Activated CD4-positive, alpha-beta memory T cell treated with anti-CD3 and anti-CD28 coated beads, Interleukin-2, amount 10 ng/mL, durations not matched to agents 7 days and 5 days (primary cell): ENCODE measurements around the gene PES1. TPM values are rescaled to one million over a fixed set of nuclear protein-coding genes. Genes with fewer than 3 reads are reported as not detected.
"Not testable (repeated sequence)": the region's sequence is repeated elsewhere in the genome, so short reads cannot be mapped to it uniquely, and the experiment has no call there.

Source experiments
- CTCF ChIA-PET: fragments of 350-600 bp; sonication (Branson Sonifier 250); formaldehyde crosslinking; loops from one replicate; lab custom pipeline; 2021; ENCODE audit warnings: antibody characterized with exemption, inconsistent platforms; lab: Charles Lee
- POLR2A ChIA-PET: fragments of 350-600 bp; sonication (Branson Sonifier 250); formaldehyde crosslinking; loops from one replicate; lab custom pipeline; 2021; ENCODE audit warnings: antibody characterized with exemption; lab: Charles Lee
- DNase-seq: peaks from one replicate; pipeline ENCODE4 v3.0.0-alpha.2; 2020
- H3K27ac Mint-ChIP-seq: one replicate; pipeline ENCODE4 v1.8.0; 2021; ENCODE audit warnings: mild to moderate bottlenecking, mixed read lengths
- H3K27me3 Mint-ChIP-seq: one replicate; pipeline ENCODE4 v1.8.0; 2021; ENCODE audit warnings: mixed read lengths
- H3K36me3 Mint-ChIP-seq: one replicate; pipeline ENCODE4 v1.8.0; 2021; ENCODE audit warnings: low read depth, mixed read lengths
- H3K4me1 Mint-ChIP-seq: one replicate; pipeline ENCODE4 v1.8.0; 2021; ENCODE audit warnings: mixed read lengths
- H3K4me3 Mint-ChIP-seq: one replicate; pipeline ENCODE4 v1.8.0; 2021; ENCODE audit warnings: mild to moderate bottlenecking, mixed read lengths
- H3K9me3 Mint-ChIP-seq: one replicate; pipeline ENCODE4 v1.8.0; 2021; ENCODE audit warnings: mixed read lengths
- total RNA-seq, 2 experiments: library from RNA; stranded (reverse); gene quantifications; one replicate each; pipeline ENCODE4 v1.2.3, GENCODE V29; 2021

The PES1 gene
- total RNA-seq, 2 experiments from 2014 or later: 48.3 to 54.9 TPM

GRCh38 chr22:30606455-30607299, 15.0 kb upstream of the PES1 start, which contains the start of gene TCN2:
TCN2 (plus strand) TSS chr22:30607174; CDS start chr22:30607332, 158 bp downstream.
- peak; percentile 65 for DNase-seq
- H3K4me3 Mint-ChIP-seq: peak within 1 kb of the TSS; percentile 74
- no peaks in the 10 kb centered on the region for H3K9me3 Mint-ChIP-seq
- no peaks in the 10 kb centered on the region for H3K36me3 Mint-ChIP-seq
- ChIA-PET POLR2A (interaction anchor here (0.6 to 3.0 kb wide), 6 partner anchors 10 to 148 kb away, joined by 3 to 13 read pairs (median 4); partner anchors contain the start of genes PES1 and SLC35E4), CTCF (interaction anchor here (0.7 to 6.8 kb wide), 13 partner anchors 9 to 371 kb away, joined by 3 to 54 read pairs (median 3); partner anchors contain the start of gene PES1)
- H3K4me1 Mint-ChIP-seq: peaks cover 52% of the 10 kb centered on the region
- peak within 1 kb of the TSS; percentile 62 for H3K27ac Mint-ChIP-seq
- H3K27me3 Mint-ChIP-seq: peaks cover 1% of the 10 kb centered on the region

GRCh38 chr22:30605449-30606110, 13.9 kb upstream of the PES1 start:
- no peak overlapping the region for H3K4me3 Mint-ChIP-seq
- H3K4me1 Mint-ChIP-seq: peaks cover 52% of the 10 kb centered on the region

GRCh38 chr22:30604723-30605122, 13.0 kb upstream of the PES1 start:
- H3K4me1 Mint-ChIP-seq: peaks cover 44% of the 10 kb centered on the region
- H3K9me3 Mint-ChIP-seq: no peaks in the 10 kb centered on the region
- DNase-seq: no peak
- CTCF ChIA-PET: interaction anchor here (6.8 kb wide), 1 partner anchor 13 kb away, joined by 54 read pairs; the partner anchor contains the start of gene PES1
- POLR2A ChIA-PET: interaction anchor here (1.0 kb wide), 1 partner anchor 13 kb away, joined by 3 read pairs; no protein-coding TSS in a partner anchor
- no peaks in the 10 kb centered on the region for H3K36me3 Mint-ChIP-seq
- peaks cover 5% of the 10 kb centered on the region for H3K27me3 Mint-ChIP-seq
- no peak overlapping the region for H3K27ac Mint-ChIP-seq
- H3K4me3 Mint-ChIP-seq: no peak overlapping the region

More at GRCh38 chr22:30605449-30606110, 13.9 kb upstream of the PES1 start:
- Mint-ChIP-seq H3K27me3 (peaks cover 5% of the 10 kb centered on the region), H3K9me3 (no peaks in the 10 kb centered on the region), H3K27ac (peak overlapping the region; percentile 1), H3K36me3 (no peaks in the 10 kb centered on the region)
- ChIA-PET CTCF (interaction anchor here (0.8 to 6.8 kb wide), 10 partner anchors 8 to 372 kb away, joined by 3 to 54 read pairs (median 4); partner anchors contain the start of gene PES1), POLR2A (interaction anchor here (1.4 to 3.0 kb wide), 3 partner anchors 14 to 149 kb away, joined by 3 to 13 read pairs (median 11); partner anchors contain the start of genes PES1 and SLC35E4)
- peak; percentile 63 for DNase-seq

- POLR2A ChIA-PET: interaction anchor here (1.0 kb wide), 1 partner anchor 12 kb away, joined by 3 read pairs; no protein-coding TSS in a partner anchor
- Mint-ChIP-seq H3K4me1 (peaks cover 35% of the 10 kb centered on the region), H3K9me3 (no peaks in the 10 kb centered on the region), H3K27ac (no peak overlapping the region), H3K36me3 (no peaks in the 10 kb centered on the region), H3K4me3 (no peak overlapping the region), H3K27me3 (peaks cover 5% of the 10 kb centered on the region)
- no peak for DNase-seq
- CTCF ChIA-PET: interaction anchor here (6.8 kb wide), 1 partner anchor 12 kb away, joined by 54 read pairs; the partner anchor contains the start of gene PES1
Observed at GRCh38 chr22:30603801-30604200, 12.1 kb upstream of the PES1 start.

- Mint-ChIP-seq H3K36me3 (no peaks in the 10 kb centered on the region), H3K27ac (no peak overlapping the region), H3K4me1 (peaks cover 17% of the 10 kb centered on the region), H3K4me3 (no peak overlapping the region), H3K27me3 (peaks cover 8% of the 10 kb centered on the region), H3K9me3 (no peaks in the 10 kb centered on the region)
- peak; percentile 24 for DNase-seq
- ChIA-PET POLR2A (no interaction called here), CTCF (interaction anchor here (0.6 to 2.9 kb wide), 11 partner anchors 8 to 637 kb away, joined by 3 to 12 read pairs (median 4); partner anchors contain the start of gene PES1)
Observed at GRCh38 chr22:30602049-30602448, 10.3 kb upstream of the PES1 start.

GRCh38 chr22:30601464-30601863, 9.8 kb upstream of the PES1 start:
- peaks cover 13% of the 10 kb centered on the region for H3K4me1 Mint-ChIP-seq
- DNase-seq: no peak
- no peak overlapping the region for H3K27ac Mint-ChIP-seq
- CTCF ChIA-PET: interaction anchor here (0.6 to 2.9 kb wide), 9 partner anchors 8 to 637 kb away, joined by 3 to 12 read pairs (median 5); partner anchors contain the start of gene PES1
- POLR2A ChIA-PET: interaction anchor here (1.0 kb wide), 1 partner anchor 9 kb away, joined by 3 read pairs; no protein-coding TSS in a partner anchor
- peaks cover 8% of the 10 kb centered on the region for H3K27me3 Mint-ChIP-seq
- no peaks in the 10 kb centered on the region for H3K36me3 Mint-ChIP-seq
- no peak overlapping the region for H3K4me3 Mint-ChIP-seq
- H3K9me3 Mint-ChIP-seq: no peaks in the 10 kb centered on the region

- H3K4me3 Mint-ChIP-seq: no peak overlapping the region
- CTCF ChIA-PET: interaction anchor here (0.6 to 2.9 kb wide), 7 partner anchors 9 to 1071 kb away, joined by 3 to 12 read pairs (median 5); partner anchors contain the start of gene PES1
- POLR2A ChIA-PET: interaction anchor here (0.6 to 1.0 kb wide), 2 partner anchors 8 to 311 kb away, joined by 3 read pairs; no protein-coding TSS in a partner anchor
- peaks cover 8% of the 10 kb centered on the region for H3K27me3 Mint-ChIP-seq
- H3K27ac Mint-ChIP-seq: no peak overlapping the region
- peaks cover 8% of the 10 kb centered on the region for H3K4me1 Mint-ChIP-seq
- DNase-seq: no peak
- no peaks in the 10 kb centered on the region for H3K9me3 Mint-ChIP-seq
- no peaks in the 10 kb centered on the region for H3K36me3 Mint-ChIP-seq
Observed at GRCh38 chr22:30600921-30601320, 9.2 kb upstream of the PES1 start.

- no peaks in the 10 kb centered on the region for H3K36me3 Mint-ChIP-seq
- no peak for DNase-seq
- H3K9me3 Mint-ChIP-seq: no peaks in the 10 kb centered on the region
- ChIA-PET POLR2A (no interaction called here), CTCF (no interaction called here)
- no peak overlapping the region for H3K27ac Mint-ChIP-seq
- H3K27me3 Mint-ChIP-seq: peaks cover 12% of the 10 kb centered on the region
- H3K4me3 Mint-ChIP-seq: no peak overlapping the region
- peaks cover 2% of the 10 kb centered on the region for H3K4me1 Mint-ChIP-seq
Observed at GRCh38 chr22:30598986-30599385, 7.3 kb upstream of the PES1 start.

- Mint-ChIP-seq H3K36me3 (no peaks in the 10 kb centered on the region), H3K4me1 (peaks cover 1% of the 10 kb centered on the region), H3K27me3 (peaks cover 17% of the 10 kb centered on the region), H3K27ac (no peak overlapping the region), H3K9me3 (no peaks in the 10 kb centered on the region), H3K4me3 (no peak overlapping the region)
- CTCF ChIA-PET: interaction anchor here (1.7 kb wide), 1 partner anchor 10 kb away, joined by 11 read pairs; the partner anchor contains the start of gene TCN2
- POLR2A ChIA-PET: no interaction called here
- no peak for DNase-seq
Observed at GRCh38 chr22:30596886-30597285, 5.2 kb upstream of the PES1 start.

GRCh38 chr22:30596199-30596598, 4.5 kb upstream of the PES1 start:
- H3K4me1 Mint-ChIP-seq: peaks cover 1% of the 10 kb centered on the region
- no peaks in the 10 kb centered on the region for H3K9me3 Mint-ChIP-seq
- DNase-seq: no peak
- H3K36me3 Mint-ChIP-seq: no peaks in the 10 kb centered on the region
- no peak overlapping the region for H3K27ac Mint-ChIP-seq
- POLR2A ChIA-PET: no interaction called here
- no peak overlapping the region for H3K4me3 Mint-ChIP-seq
- CTCF ChIA-PET: interaction anchor here (9.2 kb wide), 1 partner anchor 11 kb away, joined by 54 read pairs; the partner anchor contains the start of gene TCN2
- peaks cover 17% of the 10 kb centered on the region for H3K27me3 Mint-ChIP-seq

GRCh38 chr22:30592360-30592713, 627 bp upstream of the PES1 start:
- H3K4me3 Mint-ChIP-seq, DNase-seq, H3K4me1 Mint-ChIP-seq, H3K9me3 Mint-ChIP-seq, H3K27ac Mint-ChIP-seq: not testable (repeated sequence)
- POLR2A ChIA-PET: interaction anchor here (0.6 to 3.8 kb wide), 5 partner anchors 8 to 169 kb away, joined by 3 to 16 read pairs (median 11); partner anchors contain the start of genes SLC35E4 and TCN2
- CTCF ChIA-PET: interaction anchor here (1.7 to 9.2 kb wide), 3 partner anchors 9 to 42 kb away, joined by 12 to 54 read pairs (median 12); partner anchors contain the start of gene TCN2
- Mint-ChIP-seq H3K36me3 (peaks cover 13% of the 10 kb centered on the region), H3K27me3 (peaks cover 11% of the 10 kb centered on the region)

- no peak overlapping the region for H3K27ac Mint-ChIP-seq
- H3K4me3 Mint-ChIP-seq: no peak overlapping the region
- ChIA-PET CTCF (interaction anchor here (0.9 to 9.2 kb wide), 4 partner anchors 10 to 167 kb away, joined by 3 to 54 read pairs (median 12); partner anchors contain the start of gene TCN2), POLR2A (interaction anchor here (0.7 to 3.8 kb wide), 7 partner anchors 13 to 168 kb away, joined by 3 to 16 read pairs (median 5); partner anchors contain the start of genes SLC35E4 and TCN2)
- peaks cover 1% of the 10 kb centered on the region for H3K4me1 Mint-ChIP-seq
- no peaks in the 10 kb centered on the region for H3K9me3 Mint-ChIP-seq
- DNase-seq: no peak
- H3K36me3 Mint-ChIP-seq: peaks cover 23% of the 10 kb centered on the region
- peaks cover 10% of the 10 kb centered on the region for H3K27me3 Mint-ChIP-seq
Observed at GRCh38 chr22:30591191-30591587, 521 bp downstream of the PES1 start.
